Left kidney (tissue), 8 donors: ENCODE data around the gene CD48. TPM values are rescaled to one million over a fixed set of nuclear protein-coding genes. Genes with fewer than 3 reads are reported as not detected.

ENCODE experiments used
- DNase-seq: peaks from one replicate; pipeline ENCODE4 v3.0.0-alpha.2; 2013
- long read RNA-seq, 8 donors: transcript quantifications; one replicate each; lab custom pipeline, GENCODE V29; 2026
- polyA plus RNA-seq: library from polyadenylated mRNA; unstranded; fragments of 120-200 nt; gene quantifications from one replicate; pipeline ENCODE4 v1.2.1, GENCODE V29; 2013; ENCODE audit not compliant: insufficient read length

CD48 gene
- polyA plus RNA-seq, result 0.80 TPM
- long read RNA-seq, donor 1, partial matches to known transcripts, result 0 of 1 reads
- long read RNA-seq, donor 1, other reads (novel, unspliced or antisense), result 0 of 1 reads
- long read RNA-seq, donor 2, partial matches to known transcripts, result 0 of 1 reads
- long read RNA-seq, donor 2, other reads (novel, unspliced or antisense), result 0 of 1 reads
- long read RNA-seq, donor 3, result 0 reads
- long read RNA-seq, donor 4, partial matches to known transcripts, result 0 of 1 reads
- long read RNA-seq, donor 4, other reads (novel, unspliced or antisense), result 0 of 1 reads
- long read RNA-seq, donor 5, partial matches to known transcripts, result 0 of 3 reads
- long read RNA-seq, donor 5, other reads (novel, unspliced or antisense), result 0 of 3 reads
- long read RNA-seq, donor 6, partial matches to known transcripts, result 0 of 2 reads
- long read RNA-seq, donor 6, other reads (novel, unspliced or antisense), result 0 of 2 reads
- long read RNA-seq, donor 7, partial matches to known transcripts, result 0 of 1 reads
- long read RNA-seq, donor 7, other reads (novel, unspliced or antisense), result 0 of 1 reads
- long read RNA-seq, donor 8, partial matches to known transcripts, result 0 of 1 reads
- long read RNA-seq, donor 8, other reads (novel, unspliced or antisense), result 0 of 1 reads

GRCh38 chr1:160711602-160712311, at the start of gene CD48:
TSS of gene CD48 (minus strand) at chr1:160711822. CDS start at chr1:160711763, 59 bp downstream.
- DNase-seq, result no peak

- DNase-seq, result no peak
Measured at GRCh38 chr1:160761046-160761445, 49.4 kb upstream of the CD48 start.

- no peak for DNase-seq
Measured at GRCh38 chr1:160759740-160760139, 48.1 kb upstream of the CD48 start.

GRCh38 chr1:160758521-160758920, 46.9 kb upstream of the CD48 start:
- no peak for DNase-seq

GRCh38 chr1:160756849-160757201, 45.2 kb upstream of the CD48 start:
- DNase-seq, result no peak

- DNase-seq, result no peak
Measured at GRCh38 chr1:160755911-160756848, 44.6 kb upstream of the CD48 start.

- no peak for DNase-seq
Measured at GRCh38 chr1:160755461-160755860, 43.8 kb upstream of the CD48 start.

GRCh38 chr1:160753594-160753993, 42.0 kb upstream of the CD48 start:
- DNase-seq, result no peak

- DNase-seq, result no peak
Measured at GRCh38 chr1:160752924-160753323, 41.3 kb upstream of the CD48 start.

GRCh38 chr1:160752406-160752805, 40.8 kb upstream of the CD48 start:
- DNase-seq, result no peak

- no peak for DNase-seq
Measured at GRCh38 chr1:160750608-160751007, 39.0 kb upstream of the CD48 start.

GRCh38 chr1:160748878-160749269, 37.3 kb upstream of the CD48 start:
- DNase-seq, result no peak

- no peak for DNase-seq
Measured at GRCh38 chr1:160748181-160748877, 36.7 kb upstream of the CD48 start.

GRCh38 chr1:160747717-160748116, 36.1 kb upstream of the CD48 start:
- DNase-seq, result no peak

GRCh38 chr1:160746836-160747500, 35.3 kb upstream of the CD48 start:
- no peak for DNase-seq

- DNase-seq, result no peak
Measured at GRCh38 chr1:160745551-160745950, 33.9 kb upstream of the CD48 start.

GRCh38 chr1:160744852-160745520, 33.4 kb upstream of the CD48 start:
- no peak for DNase-seq

- DNase-seq, result no peak
Measured at GRCh38 chr1:160744199-160744851, 32.7 kb upstream of the CD48 start.

GRCh38 chr1:160743266-160743665, 31.6 kb upstream of the CD48 start:
- no peak for DNase-seq
